GM10266 (cell line): Measurements from ENCODE around the gene SGCE.

Experiments
- DNase-seq: peaks from one replicate; pipeline ENCODE4 v3.0.0; 2012; ENCODE audit errors: extremely low spot score
- TF ChIP-seq, protein P1 (sequence below): IDR thresholded peaks from 2 replicates; pipeline ENCODE4 v1.5.1; 2012; ENCODE audit warnings: mild to moderate bottlenecking, low read depth; ENCODE audit not compliant: control insufficient read depth, insufficient read depth; ENCODE audit errors: missing control alignments

Gene SGCE

DNA sequence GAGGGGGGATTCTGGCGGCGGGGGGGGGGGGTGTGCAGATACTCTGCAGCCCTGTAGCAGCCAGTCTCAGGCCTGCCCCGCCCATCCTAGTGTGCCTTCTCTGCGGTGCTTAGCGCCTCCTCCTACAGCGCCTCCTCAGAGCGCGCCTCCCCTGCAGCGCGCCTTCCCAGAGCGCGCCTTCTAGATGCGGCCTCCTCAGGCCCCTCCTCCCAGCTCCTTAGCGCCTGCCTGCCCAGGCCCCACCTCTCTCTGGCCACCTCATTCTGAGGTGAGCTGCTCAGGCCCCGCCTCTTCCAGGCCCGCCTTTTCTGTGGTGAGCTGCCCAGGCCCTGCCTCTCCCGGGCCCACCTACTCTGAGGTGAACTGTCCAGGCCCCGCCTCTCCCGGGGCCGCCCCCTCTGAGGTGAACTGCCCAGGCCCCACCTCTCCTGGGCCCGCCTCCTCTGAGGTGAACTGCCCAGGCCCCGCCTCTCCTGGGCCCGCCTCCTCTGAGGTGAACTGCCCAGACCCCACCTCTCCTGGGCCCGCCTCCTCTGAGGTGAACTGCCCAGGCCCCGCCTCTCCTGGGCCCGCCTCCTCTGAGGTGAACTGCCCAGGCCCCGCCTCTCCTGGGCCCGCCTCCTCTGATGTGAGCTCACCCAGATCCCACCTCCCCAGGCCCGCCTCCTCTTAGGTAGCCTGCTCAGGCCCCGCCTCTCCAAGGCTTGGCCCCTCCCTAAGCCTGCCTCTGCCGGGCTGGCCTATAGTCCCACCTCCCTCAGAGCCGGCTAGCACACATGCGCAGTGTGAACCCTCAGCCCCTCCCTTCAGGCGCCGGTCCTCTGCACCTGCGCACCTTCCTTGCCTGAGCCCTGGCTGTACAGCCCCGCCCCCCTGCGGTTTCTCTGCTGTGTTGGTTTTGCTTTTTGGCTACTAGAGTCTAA lies 2.1 kb upstream of the SGCE start:
- TF ChIP-seq, protein P1, sequence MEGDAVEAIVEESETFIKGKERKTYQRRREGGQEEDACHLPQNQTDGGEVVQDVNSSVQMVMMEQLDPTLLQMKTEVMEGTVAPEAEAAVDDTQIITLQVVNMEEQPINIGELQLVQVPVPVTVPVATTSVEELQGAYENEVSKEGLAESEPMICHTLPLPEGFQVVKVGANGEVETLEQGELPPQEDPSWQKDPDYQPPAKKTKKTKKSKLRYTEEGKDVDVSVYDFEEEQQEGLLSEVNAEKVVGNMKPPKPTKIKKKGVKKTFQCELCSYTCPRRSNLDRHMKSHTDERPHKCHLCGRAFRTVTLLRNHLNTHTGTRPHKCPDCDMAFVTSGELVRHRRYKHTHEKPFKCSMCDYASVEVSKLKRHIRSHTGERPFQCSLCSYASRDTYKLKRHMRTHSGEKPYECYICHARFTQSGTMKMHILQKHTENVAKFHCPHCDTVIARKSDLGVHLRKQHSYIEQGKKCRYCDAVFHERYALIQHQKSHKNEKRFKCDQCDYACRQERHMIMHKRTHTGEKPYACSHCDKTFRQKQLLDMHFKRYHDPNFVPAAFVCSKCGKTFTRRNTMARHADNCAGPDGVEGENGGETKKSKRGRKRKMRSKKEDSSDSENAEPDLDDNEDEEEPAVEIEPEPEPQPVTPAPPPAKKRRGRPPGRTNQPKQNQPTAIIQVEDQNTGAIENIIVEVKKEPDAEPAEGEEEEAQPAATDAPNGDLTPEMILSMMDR = no peak
- DNase-seq = peak; percentile 84

DNA sequence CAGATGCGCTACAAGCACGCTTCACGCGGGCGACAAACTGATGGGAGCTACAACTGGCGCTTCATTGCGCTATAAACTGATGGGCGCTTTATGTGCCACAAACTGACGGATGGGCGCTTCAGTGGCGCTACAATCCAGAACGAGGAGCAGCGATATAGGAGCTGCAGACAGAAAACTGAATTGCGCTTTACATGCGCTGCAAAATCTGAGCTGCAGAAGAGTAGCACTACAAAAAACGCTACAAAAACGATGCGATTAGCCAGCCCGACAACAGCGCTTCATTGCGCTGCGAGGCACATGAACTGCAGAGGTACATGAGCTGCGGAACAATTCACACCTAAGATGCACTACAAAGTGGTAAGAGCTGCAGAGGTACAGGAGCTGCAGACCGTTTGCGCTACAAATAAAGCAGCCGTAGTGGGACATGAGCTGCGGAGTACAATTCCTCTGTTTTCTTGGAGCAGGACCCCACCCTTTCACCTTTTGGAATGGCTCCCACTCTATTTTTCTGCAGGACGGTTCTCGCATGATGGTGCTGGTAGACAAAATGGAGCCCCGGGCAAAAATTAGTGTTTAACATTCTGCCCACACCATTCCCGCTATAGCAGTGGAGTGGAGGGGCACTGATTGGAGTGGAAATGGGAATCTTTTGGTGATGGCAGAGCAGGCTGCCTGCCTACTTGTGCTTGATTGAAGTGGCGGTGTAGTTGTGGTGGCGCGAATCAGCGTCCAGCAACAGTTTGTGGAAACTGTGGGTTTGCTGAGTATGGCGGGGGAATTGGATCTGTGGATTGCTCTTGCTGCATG lies 1.2 kb upstream of the SGCE start:
- TF ChIP-seq, protein P1 = no peak
- DNase-seq = no peak

DNA sequence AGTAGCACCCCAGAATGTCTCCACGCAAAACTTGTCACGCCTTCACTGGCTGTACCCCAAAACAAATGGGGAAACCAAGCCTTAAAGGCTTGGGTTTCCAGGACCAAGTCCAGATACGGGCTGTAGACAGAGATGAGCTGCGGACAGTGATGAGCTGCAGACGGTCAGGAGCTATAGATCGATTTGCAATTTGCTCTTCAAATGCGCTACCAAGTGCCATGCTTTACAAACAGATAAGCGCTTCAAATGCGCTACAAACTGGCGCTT lies 658 bp upstream of the SGCE start:
- DNase-seq = no peak
- TF ChIP-seq, protein P1 = no peak

DNA sequence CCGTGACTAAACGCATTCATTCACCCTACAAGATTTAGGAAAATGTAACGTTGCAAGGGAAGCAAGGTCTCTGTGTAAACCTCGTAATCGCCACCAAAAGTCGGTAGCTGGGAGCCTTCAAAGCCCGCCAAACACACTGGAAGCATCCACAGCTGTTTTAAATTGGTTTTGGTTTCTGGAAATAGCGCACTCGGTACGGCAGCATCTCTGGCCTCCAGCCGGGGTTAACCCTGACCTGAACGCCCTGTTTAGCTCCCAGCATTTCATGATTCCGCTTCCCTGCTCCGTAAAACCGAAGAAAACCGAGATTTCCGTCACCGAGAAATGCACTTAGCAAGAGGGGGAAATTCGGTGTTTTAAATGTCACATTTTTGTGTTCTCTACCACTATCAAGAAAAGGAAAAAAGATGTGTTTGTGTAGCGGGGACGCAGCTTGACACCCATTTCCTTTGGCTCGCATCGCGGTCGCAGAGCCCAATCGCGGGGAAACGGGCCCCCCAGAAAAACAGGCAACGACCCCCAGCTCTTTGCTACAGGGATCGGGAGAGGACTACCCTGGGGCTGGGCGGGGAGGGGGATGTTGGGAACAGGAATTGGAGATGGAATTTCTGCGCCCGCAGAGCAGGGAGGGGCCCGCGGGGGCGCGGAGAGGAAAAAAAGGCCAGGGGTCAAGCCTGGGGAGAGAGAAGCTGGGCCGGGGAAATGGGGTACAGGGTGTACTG lies 646 bp downstream of the SGCE start:
- TF ChIP-seq, protein P1 = no peak
- no peak for DNase-seq

DNA sequence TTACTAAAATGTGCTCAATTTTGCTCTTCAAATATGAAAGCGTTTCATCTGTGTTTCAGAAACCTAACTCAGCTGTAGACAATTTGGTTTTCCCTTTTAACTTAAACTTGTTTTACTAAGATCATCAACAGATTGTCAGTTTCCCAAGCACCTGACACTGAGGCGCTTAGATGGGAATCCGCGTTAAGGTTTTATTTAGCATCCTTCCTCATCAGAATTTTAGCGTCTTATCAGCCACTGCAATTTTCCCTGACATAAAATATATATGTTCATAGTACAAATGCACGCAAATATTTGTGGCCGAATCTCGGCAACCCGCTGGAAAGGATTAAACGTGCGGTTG lies 1.2 kb downstream of the SGCE start:
- DNase-seq = no peak
- TF ChIP-seq, protein P1 = no peak

DNA sequence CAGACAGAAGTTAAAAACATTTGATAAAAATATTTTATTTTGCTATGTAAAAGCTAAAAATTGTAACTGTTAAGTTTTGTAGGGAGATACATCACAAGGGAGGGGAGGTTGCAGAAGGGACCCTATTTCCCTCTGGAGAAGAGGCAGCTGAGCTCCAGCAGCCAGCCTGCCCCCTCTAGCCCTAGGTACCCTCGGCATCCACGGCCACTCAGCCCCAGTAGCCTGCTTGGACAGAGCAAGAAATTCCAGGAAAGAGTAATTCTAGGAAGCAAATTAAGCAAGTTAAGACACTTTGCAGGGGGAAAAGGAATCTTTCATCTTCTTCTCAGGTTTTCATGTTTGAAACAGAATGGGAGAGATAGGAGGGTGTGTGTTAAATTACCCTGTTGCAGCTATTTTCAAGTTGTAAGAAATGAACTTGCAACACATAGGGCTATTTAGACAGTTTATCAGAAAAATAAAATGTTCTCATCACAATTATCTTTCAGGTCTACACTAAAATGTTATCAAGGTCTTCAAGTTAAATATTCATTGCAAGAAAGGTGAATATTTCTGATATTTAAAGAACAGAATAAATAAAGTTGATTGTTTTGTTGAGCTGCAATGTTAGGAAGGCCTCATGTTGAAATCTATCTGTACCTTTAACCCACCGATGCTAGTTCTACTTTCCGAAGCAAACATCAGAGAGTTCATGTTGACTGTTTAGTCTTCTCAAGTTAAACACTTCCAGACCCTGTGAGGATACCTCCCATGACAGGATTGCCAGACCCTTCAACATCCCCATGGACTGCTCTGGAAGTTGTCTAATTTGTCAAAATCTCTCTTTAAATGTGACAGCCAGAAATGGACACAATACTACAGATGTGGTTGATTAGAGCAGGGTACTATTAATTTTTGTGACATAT lies 5.5 kb downstream of the SGCE start:
- TF ChIP-seq, protein P1 = no peak

More for the DNA sequence above, 5.5 kb downstream of the SGCE start:
- DNase-seq = no peak
